WI38 (cell line): ENCODE data around the gene PCDH15.

Source experiments
- H3K4me3 ChIP-seq: 2 replicates; pipeline ENCODE4 v1.5.1; 2011; ENCODE audit warnings: low read depth, mild to moderate bottlenecking, control low read depth, low read length
- CTCF ChIP-seq: IDR thresholded peaks from 2 replicates; pipeline ENCODE4 v1.5.1; 2012; ENCODE audit warnings: low read depth, mild to moderate bottlenecking, control low read depth, low read length

PCDH15 gene

DNA sequence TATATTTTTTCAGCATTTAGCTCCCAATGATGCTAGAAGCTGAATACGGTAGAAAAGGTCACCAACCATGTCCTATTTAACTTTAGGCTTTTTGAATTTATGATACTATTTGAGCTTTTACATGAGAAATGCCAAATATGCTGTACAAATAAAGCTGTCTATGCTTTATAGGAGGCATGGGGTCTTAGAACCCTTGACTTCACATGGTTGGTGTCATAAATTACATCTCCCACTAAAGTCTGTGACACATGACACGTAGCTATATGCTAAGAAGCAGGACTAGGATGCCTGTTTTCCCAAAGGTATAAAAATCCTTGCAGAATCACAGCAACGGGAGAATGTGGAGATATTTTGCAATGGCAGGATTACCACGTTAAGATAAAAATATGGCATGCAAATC lies 960.4 kb downstream of the PCDH15 start:
- H3K4me3 ChIP-seq: no peak overlapping the region
- no peak for TF ChIP-seq CTCF

- TF ChIP-seq CTCF: no peak
- H3K4me3 ChIP-seq: no peak overlapping the region
These were observed 961.5 kb downstream of the PCDH15 start for GRCh38 chr10:53839440-53840039.

DNA sequence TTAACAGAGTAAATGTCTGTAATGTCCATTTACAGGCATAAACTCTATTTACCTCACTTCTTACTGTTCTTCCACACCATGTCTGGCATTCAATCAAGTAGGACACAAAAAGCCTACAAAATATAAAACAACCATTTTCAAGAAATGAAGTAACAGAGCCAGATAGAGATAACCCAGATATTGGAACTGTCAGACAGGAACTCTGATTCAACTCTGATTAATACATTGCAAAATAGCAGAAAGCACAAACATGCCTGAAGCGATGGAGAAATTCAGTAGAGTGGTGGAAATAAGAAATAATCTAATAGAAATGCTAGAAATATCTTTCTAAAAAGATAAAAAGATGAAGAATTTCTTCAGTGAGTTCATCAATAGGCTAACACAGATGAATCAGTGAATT lies 964.4 kb downstream of the PCDH15 start:
- TF ChIP-seq CTCF: no peak
- no peak overlapping the region for H3K4me3 ChIP-seq

- no peak for TF ChIP-seq CTCF
- no peak overlapping the region for H3K4me3 ChIP-seq
These were observed 967.1 kb downstream of the PCDH15 start for GRCh38 chr10:53833908-53834307.

- TF ChIP-seq CTCF: no peak
- no peak overlapping the region for H3K4me3 ChIP-seq
These were observed 973.8 kb downstream of the PCDH15 start for GRCh38 chr10:53827261-53827660.

- TF ChIP-seq CTCF: no peak
These were observed 992.2 kb downstream of the PCDH15 start for GRCh38 chr10:53808677-53809372.

GRCh38 chr10:53786236-53786900 lies 1014.7 kb downstream of the PCDH15 start:
- no peak for TF ChIP-seq CTCF
- H3K4me3 ChIP-seq: no peak overlapping the region

More at GRCh38 chr10:53808677-53809372, 992.2 kb downstream of the PCDH15 start:
- no peak overlapping the region for H3K4me3 ChIP-seq
